ENCODE measurements around the gene PRICKLE4.
"Not testable (repeated sequence)": the region's sequence is repeated elsewhere in the genome, so short reads cannot be mapped to it uniquely, and the experiment has no call there.

PRICKLE4 gene

GRCh38 chr6:41744236-41744787 is 36.3 kb upstream of the PRICKLE4 start:
- no peak for DNase-seq (ENCODE audit: low read depth)

GRCh38 chr6:41746107-41746506 is 34.5 kb upstream of the PRICKLE4 start:
- DNase-seq (ENCODE audit: low read depth), result no peak

GRCh38 chr6:41747256-41748101 is 33.1 kb upstream of the PRICKLE4 start, which contains the start of gene PGC:
Gene PGC (minus strand): TSS chr6:41747397. CDS start chr6:41747334, 63 bp downstream.
- no peak for DNase-seq (ENCODE audit: low read depth)

GRCh38 chr6:41748102-41748477 is 32.5 kb upstream of the PRICKLE4 start:
- no peak for DNase-seq (ENCODE audit: low read depth)

GRCh38 chr6:41748542-41748941 is 32.0 kb upstream of the PRICKLE4 start:
- DNase-seq (ENCODE audit: low read depth), result no peak

GRCh38 chr6:41750374-41750773 is 30.2 kb upstream of the PRICKLE4 start:
- no peak for DNase-seq (ENCODE audit: low read depth)

- DNase-seq (ENCODE audit: low read depth), result no peak
These were observed 24.7 kb upstream of the PRICKLE4 start for GRCh38 chr6:41755895-41756294.

GRCh38 chr6:41756354-41756753 is 24.2 kb upstream of the PRICKLE4 start:
- no peak for DNase-seq (ENCODE audit: low read depth)

GRCh38 chr6:41757271-41757670 is 23.3 kb upstream of the PRICKLE4 start:
- DNase-seq (ENCODE audit: low read depth), result no peak

- no peak for DNase-seq (ENCODE audit: low read depth)
These were observed 22.5 kb upstream of the PRICKLE4 start for GRCh38 chr6:41757931-41758640.

- DNase-seq (ENCODE audit: low read depth), result no peak
These were observed 21.9 kb upstream of the PRICKLE4 start for GRCh38 chr6:41758641-41759035.

- DNase-seq (ENCODE audit: low read depth), result no peak
These were observed 21.3 kb upstream of the PRICKLE4 start for GRCh38 chr6:41759106-41759904.

GRCh38 chr6:41759905-41760579 is 20.5 kb upstream of the PRICKLE4 start:
- no peak for DNase-seq (ENCODE audit: low read depth)

- DNase-seq (ENCODE audit: low read depth), result no peak
These were observed 17.1 kb upstream of the PRICKLE4 start for GRCh38 chr6:41763470-41763869.

- DNase-seq (ENCODE audit: low read depth), result not testable (repeated sequence)
These were observed 14.4 kb upstream of the PRICKLE4 start for GRCh38 chr6:41766043-41766664.

GRCh38 chr6:41767112-41767833 is 13.3 kb upstream of the PRICKLE4 start:
- DNase-seq (ENCODE audit: low read depth), result no peak

GRCh38 chr6:41768545-41769308 is 11.9 kb upstream of the PRICKLE4 start:
- no peak for DNase-seq (ENCODE audit: low read depth)

- DNase-seq (ENCODE audit: low read depth), result no peak
These were observed 11.2 kb upstream of the PRICKLE4 start for GRCh38 chr6:41769376-41769775.

GRCh38 chr6:41770381-41771057 is 10.1 kb upstream of the PRICKLE4 start:
- no peak for DNase-seq (ENCODE audit: low read depth)
